CD4-positive, alpha-beta T cell (primary cell): ENCODE measurements around the gene KANSL1. TPM values are rescaled to one million over a fixed set of nuclear protein-coding genes. Genes with fewer than 3 reads are reported as not detected.

ENCODE experiments used
- ATAC-seq: fragments of 200-7000 bp; cut with Tn5 transposase; one replicate; pipeline ENCODE4 v1.10.0; 2022; ENCODE audit warnings: mild to moderate bottlenecking; ENCODE audit not compliant: poor library complexity
- CTCF ChIA-PET: fragments of 350-600 bp; sonication (Branson Sonifier 250); formaldehyde crosslinking; loops from one replicate; lab custom pipeline; 2021; ENCODE audit warnings: antibody characterized with exemption, inconsistent platforms; lab: Charles Lee
- POLR2A ChIA-PET: fragments of 350-600 bp; sonication (Branson Sonifier 250); formaldehyde crosslinking; loops from one replicate; lab custom pipeline; 2021; ENCODE audit warnings: antibody characterized with exemption, inconsistent platforms; lab: Charles Lee
- DNase-seq, 14 experiments: peaks; one replicate each; pipeline ENCODE4 v3.0.0-alpha.2; 2013 to 2020; ENCODE audit warnings: mixed read lengths in 2 of 14
- H3K27ac ChIP-seq, 2 donors: one replicate each; pipeline versions ENCODE4 v1.5.1 to v1.7.0; 2013; ENCODE audit warnings: low read length in 2 of 2, low read depth in 1 of 2, mild to moderate bottlenecking in 1 of 2
- H3K27me3 ChIP-seq, 2 experiments: 1 replicate in 1 of 2; 2 replicates in 1 of 2; pipeline versions ENCODE4 v1.6.1 to v1.7.0; 2013; ENCODE audit warnings: low read length in 2 of 2, control low read depth in 1 of 2, mild to moderate bottlenecking in 1 of 2, moderate library complexity in 1 of 2; ENCODE audit not compliant: insufficient read depth in 2 of 2, control insufficient read depth in 1 of 2
- H3K36me3 ChIP-seq: one replicate; pipeline ENCODE4 v1.6.1; 2013; ENCODE audit warnings: low read length, control low read depth; ENCODE audit not compliant: insufficient read depth
- H3K4me1 ChIP-seq: one replicate; pipeline ENCODE4 v1.6.1; 2013; ENCODE audit warnings: low read length, control low read depth; ENCODE audit not compliant: insufficient read depth
- H3K4me3 ChIP-seq: one replicate; pipeline ENCODE4 v1.5.1; 2013; ENCODE audit warnings: mild to moderate bottlenecking, low read length, moderate library complexity
- H3K9me3 ChIP-seq, 2 experiments: 1 replicate in 1 of 2; 2 replicates in 1 of 2; pipeline versions ENCODE4 v1.6.1 to v1.7.0; 2013; ENCODE audit warnings: low read length in 2 of 2, mild to moderate bottlenecking in 2 of 2, control low read depth in 1 of 2, moderate library complexity in 1 of 2; ENCODE audit not compliant: control insufficient read depth in 1 of 2, insufficient read depth in 1 of 2
- H3K27ac Mint-ChIP-seq: one replicate; pipeline ENCODE4 v1.8.0; 2020; ENCODE audit warnings: mixed read lengths
- H3K27me3 Mint-ChIP-seq: one replicate; pipeline ENCODE4 v1.8.0; 2021; ENCODE audit warnings: mixed read lengths
- H3K36me3 Mint-ChIP-seq: one replicate; pipeline ENCODE4 v1.8.0; 2021; ENCODE audit warnings: low read depth, mixed read lengths
- H3K4me1 Mint-ChIP-seq: one replicate; pipeline ENCODE4 v1.8.0; 2021; ENCODE audit warnings: low read depth, mixed read lengths
- H3K4me3 Mint-ChIP-seq: one replicate; pipeline ENCODE4 v1.8.0; 2020; ENCODE audit warnings: mild to moderate bottlenecking, mixed read lengths
- H3K9me3 Mint-ChIP-seq: one replicate; pipeline ENCODE4 v1.8.0; 2020; ENCODE audit warnings: mixed read lengths
- CTCF ChIP-seq: fragments of 200-600 bp; IDR thresholded peaks from one replicate; pipeline ENCODE4 v1.8.0; 2022; ENCODE audit warnings: antibody characterized with exemption, mild to moderate bottlenecking
- intact Hi-C, 2 experiments: fragments of 100-400 bp; cut with DNase I in 1 of 2; cut with micrococcal nuclease in 1 of 2; formaldehyde crosslinking; loops; one replicate each; pipeline versions ENCODE4 v1.15.1 to v1.9.0; 2023 to 2025; cut with DNase I, micrococcal nuclease
- total RNA-seq, 174 experiments: library from RNA in 2 of 174; stranded (reverse) in 2 of 174; gene quantifications; one replicate each; pipeline ENCODE4 v1.2.3 and lab custom pipeline; 2021 to 2026

The KANSL1 gene
- total RNA-seq, 2 experiments from 2014 or later: 122 to 125 TPM

GRCh38 chr17:46042925-46043324 lies 150.3 kb downstream of the KANSL1 start:
- ATAC-seq (no peak), DNase-seq (no peak)
- peaks cover 92% of the 10 kb centered on the region for H3K36me3 ChIP-seq
- TF ChIP-seq CTCF: no peak
- CTCF ChIA-PET: interaction anchor here (0.9 to 2.4 kb wide), 2 partner anchors 141 to 151 kb away, joined by 3 to 5 read pairs; no protein-coding TSS in a partner anchor
- no peaks in the 10 kb centered on the region for H3K4me1 ChIP-seq
- Mint-ChIP-seq H3K36me3 (peaks cover 90% of the 10 kb centered on the region), H3K27ac (peak overlapping the region; percentile 34), H3K27me3 (no peaks in the 10 kb centered on the region), H3K4me1 (peaks cover 18% of the 10 kb centered on the region), H3K9me3 (no peaks in the 10 kb centered on the region), H3K4me3 (no peak overlapping the region)
- intact Hi-C loops: no loop called here
- H3K27ac ChIP-seq: no peak overlapping the region
- POLR2A ChIA-PET: interaction anchor here (0.8 kb wide), 1 partner anchor 16 kb away, joined by 5 read pairs; no protein-coding TSS in a partner anchor
- no peaks in the 10 kb centered on the region for H3K27me3 ChIP-seq
- H3K9me3 ChIP-seq: no peaks in the 10 kb centered on the region
- no peak overlapping the region for H3K4me3 ChIP-seq

GRCh38 chr17:46042246-46042645 lies 151.0 kb downstream of the KANSL1 start:
- Histone ChIP-seq H3K4me3 (no peak overlapping the region), H3K27me3 (no peaks in the 10 kb centered on the region), H3K36me3 (peaks cover 92% of the 10 kb centered on the region), H3K9me3 (no peaks in the 10 kb centered on the region), H3K27ac (no peak overlapping the region), H3K4me1 (no peaks in the 10 kb centered on the region)
- Mint-ChIP-seq H3K27ac (no peak overlapping the region), H3K27me3 (no peaks in the 10 kb centered on the region), H3K4me3 (no peak overlapping the region), H3K9me3 (no peaks in the 10 kb centered on the region), H3K36me3 (peaks cover 90% of the 10 kb centered on the region), H3K4me1 (peaks cover 18% of the 10 kb centered on the region)
- TF ChIP-seq CTCF: no peak
- ATAC-seq (no peak), DNase-seq (no peak)
- CTCF ChIA-PET: interaction anchor here (0.9 to 1.3 kb wide), 2 partner anchors 8 to 152 kb away, joined by 3 read pairs; no protein-coding TSS in a partner anchor
- intact Hi-C loops: no loop called here
- POLR2A ChIA-PET: no interaction called here

- DNase-seq (no peak), ATAC-seq (no peak)
- TF ChIP-seq CTCF: no peak
- Histone ChIP-seq H3K36me3 (peaks cover 97% of the 10 kb centered on the region), H3K9me3 (no peaks in the 10 kb centered on the region), H3K4me3 (no peak overlapping the region), H3K4me1 (no peaks in the 10 kb centered on the region), H3K27ac (no peak overlapping the region), H3K27me3 (no peaks in the 10 kb centered on the region)
- ChIA-PET POLR2A (no interaction called here), CTCF (interaction anchor here (1.2 kb wide), 1 partner anchor 173 kb away, joined by 4 read pairs; no protein-coding TSS in a partner anchor)
- Mint-ChIP-seq H3K27ac (peak overlapping the region; percentile 58), H3K9me3 (no peaks in the 10 kb centered on the region), H3K4me3 (no peak overlapping the region), H3K4me1 (peaks cover 13% of the 10 kb centered on the region), H3K36me3 (peaks cover 96% of the 10 kb centered on the region), H3K27me3 (no peaks in the 10 kb centered on the region)
- intact Hi-C loops: no loop called here
These were observed 153.5 kb downstream of the KANSL1 start for GRCh38 chr17:46039592-46040186.
